ELR (cell line): ENCODE results near the gene MESD.
"Not testable (repeated sequence)": the region's sequence is repeated elsewhere in the genome, so short reads cannot be mapped to it uniquely, and the experiment has no call there.

Experiments
- DNase-seq: peaks from one replicate; pipeline ENCODE4 v3.0.0-alpha.2; 2015; ENCODE audit warnings: low read depth

The MESD gene

GRCh38 chr15:80989081-80989517 is 520 bp downstream of the MESD start:
- no peak for DNase-seq

- DNase-seq = no peak
These were observed 1.3 kb downstream of the MESD start for GRCh38 chr15:80988148-80988796.

GRCh38 chr15:80986487-80986886 is 3.1 kb downstream of the MESD start:
- no peak for DNase-seq

DNA sequence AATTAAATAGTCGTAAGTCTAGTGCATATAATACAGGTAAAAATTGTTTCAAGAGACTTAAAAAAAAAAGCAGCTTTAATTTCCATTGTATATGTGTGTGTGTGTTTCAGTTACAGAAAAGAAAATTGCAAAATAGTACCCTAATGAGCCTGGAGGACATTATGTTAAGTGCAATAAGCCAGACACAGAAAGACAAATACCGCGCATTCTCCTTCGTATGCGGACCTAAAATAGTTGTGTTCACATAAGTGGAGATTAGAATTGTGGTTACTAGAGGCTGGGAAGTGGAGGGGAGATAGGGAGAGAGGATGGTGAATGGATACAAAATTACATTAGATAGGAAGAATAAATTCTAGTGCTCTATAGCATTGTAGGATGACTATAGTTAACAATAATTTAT is 3.6 kb downstream of the MESD start:
- DNase-seq = no peak

GRCh38 chr15:80984856-80985255 is 4.8 kb downstream of the MESD start:
- DNase-seq = peak; percentile 50

- DNase-seq = no peak
These were observed 6.8 kb downstream of the MESD start for GRCh38 chr15:80982839-80983238.

DNA sequence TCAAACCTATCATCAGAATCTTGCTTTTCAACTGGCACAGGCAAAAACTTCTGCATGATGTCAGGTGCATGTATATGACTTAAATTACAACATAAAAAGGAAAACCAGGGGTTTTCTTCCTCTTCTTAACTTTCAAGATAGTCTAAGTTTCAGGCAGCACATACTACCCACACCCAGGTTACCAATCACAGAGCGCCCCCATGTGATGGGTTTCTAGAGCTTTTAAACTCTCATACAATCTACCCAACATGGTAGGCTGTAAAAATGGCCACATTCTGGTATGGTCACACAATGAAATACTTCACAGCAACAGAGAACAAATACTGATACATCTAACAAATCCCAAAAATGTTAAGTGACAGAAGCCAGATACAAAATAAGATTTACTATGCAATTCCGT is 7.4 kb downstream of the MESD start:
- DNase-seq = no peak

DNA sequence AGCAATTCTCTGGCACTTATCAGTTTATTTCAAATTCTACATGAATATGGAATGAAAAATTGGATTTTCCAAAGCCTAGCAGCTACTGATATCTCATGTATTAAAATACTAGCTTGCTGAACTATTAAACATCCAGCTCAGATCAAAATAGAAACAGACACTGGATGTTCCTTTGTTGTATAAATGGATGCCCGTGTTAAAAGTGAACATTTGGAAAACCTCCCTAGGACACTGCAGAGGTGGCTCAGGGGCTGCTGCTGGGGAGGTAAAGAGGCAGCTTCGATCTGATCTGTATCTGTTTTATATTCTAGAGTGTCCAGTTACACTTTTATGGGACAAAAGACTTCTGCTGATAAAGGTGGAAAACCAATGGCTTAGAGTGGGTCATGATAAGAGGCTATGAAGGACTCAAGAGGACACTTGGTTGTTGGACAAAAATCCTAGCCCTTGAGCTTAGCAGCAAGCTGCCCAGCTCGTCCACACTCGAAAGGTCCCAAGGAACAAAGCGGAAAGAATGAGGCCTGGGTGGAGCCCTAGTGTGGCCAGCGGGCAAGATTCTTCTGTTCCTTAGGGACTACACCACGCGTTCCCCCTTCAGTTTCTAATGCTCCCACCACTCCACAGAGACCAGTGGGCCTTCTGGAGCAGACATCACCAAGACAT is 9.9 kb downstream of the MESD start:
- no peak for DNase-seq

DNA sequence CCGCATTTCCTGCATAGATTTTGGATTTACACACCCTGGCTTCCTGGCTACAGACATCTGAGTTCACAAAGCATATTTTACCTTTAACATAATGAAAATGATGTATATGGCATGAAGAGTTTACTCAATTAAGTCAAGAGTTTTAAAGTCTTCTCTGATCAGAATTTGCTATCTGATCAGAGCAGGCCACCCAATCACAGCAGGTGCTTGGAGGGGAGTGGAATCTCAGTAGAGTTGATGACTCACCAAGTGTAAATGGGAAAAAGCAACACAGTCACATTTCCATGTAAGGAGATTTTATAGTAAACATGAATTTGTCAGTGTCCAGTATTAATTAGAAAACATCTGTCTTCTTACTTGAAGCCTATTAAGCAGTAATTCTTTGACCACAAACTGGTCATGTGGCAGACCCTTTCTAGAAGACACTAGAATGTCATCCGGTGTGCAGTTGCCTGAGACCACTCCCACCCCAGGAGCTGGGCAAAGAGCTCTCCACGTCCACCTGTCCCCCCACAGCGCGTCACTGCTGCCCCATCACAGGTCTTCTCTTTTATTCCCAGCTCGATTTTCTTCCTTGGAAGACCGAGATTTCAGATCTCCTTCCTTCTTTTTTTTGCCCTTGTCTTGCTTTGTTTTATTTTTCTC is 10.8 kb downstream of the MESD start:
- peak; percentile 58 for DNase-seq

DNA sequence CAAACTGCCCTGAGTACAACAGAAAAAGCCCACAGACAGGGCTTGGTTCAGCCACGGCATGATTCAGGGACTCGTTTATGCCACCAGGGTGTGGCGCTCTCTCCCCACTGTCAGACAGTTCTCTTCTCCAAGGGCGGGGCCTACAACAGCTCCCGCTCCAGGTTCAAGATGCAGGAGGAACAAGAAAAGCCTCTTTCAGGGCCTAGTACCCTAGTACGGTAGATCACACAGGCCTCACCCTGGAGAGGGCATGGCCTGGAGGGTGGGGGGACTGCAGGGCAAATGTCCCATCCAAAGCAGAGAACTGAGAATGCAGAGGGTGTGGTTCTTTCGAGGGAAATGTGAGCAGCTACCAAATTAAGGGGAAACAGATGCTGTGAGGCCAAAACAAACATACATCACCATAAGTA is 12.0 kb downstream of the MESD start:
- peak; percentile 58 for DNase-seq

DNA sequence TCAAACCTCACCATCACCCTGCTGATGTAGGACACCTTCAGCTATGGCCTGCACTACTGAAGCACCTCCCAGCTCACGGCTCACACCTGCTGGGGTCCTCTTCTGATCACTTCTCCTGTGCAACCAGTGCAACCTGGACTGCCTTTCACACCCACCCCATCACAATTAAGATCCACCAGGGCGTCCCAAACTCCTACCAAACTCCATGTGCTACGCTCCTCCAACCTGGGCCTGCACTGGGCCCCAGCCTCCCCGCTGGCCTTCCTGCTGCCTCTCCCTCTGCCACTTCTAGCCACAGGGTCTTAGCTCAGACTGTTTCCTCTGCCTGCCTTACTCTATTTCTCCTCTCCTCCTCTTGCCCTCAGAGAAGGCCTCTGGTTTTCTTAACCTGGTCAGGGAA is 12.8 kb downstream of the MESD start:
- no peak for DNase-seq

DNA sequence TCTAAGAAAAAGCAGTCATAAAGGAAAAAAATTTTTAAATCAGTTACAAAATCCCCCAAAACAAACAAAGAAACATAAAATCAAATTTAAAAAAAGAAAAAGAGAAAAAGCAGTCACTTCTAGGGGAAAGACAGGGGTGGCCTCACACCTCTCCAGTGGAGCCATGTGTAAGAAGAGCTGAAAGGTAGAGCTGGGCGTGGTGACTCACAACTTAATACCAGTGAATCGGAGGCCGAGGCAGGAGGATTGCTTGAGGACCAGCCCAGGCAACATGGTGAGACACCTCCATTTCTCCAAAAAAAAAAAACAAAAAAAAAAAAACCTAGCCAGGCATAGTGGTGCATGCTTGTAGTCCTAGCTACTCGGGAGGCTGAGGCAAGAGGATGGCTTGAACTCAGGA is 14.7 kb downstream of the MESD start:
- DNase-seq = peak; percentile 12

GRCh38 chr15:80972276-80972675 is 17.3 kb downstream of the MESD start:
- no peak for DNase-seq

DNA sequence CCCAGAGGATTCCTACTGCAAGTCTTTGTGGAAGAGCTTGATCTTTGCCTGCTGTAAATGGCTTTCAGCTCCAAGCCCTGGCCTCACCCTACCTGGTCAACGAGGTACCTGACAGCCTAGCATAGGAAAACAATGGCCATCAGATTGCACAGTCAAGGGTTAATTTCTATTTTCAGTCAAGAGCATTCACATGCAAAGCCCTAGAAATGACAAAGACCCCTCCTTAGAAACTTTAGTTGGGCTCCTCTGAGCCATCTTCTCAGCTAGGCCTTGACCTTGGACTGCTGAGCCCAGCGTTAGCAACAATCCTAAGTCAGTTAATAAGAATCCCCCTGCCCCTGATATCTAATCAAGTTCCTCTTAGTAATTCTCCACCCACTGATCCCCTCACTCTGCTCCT is 18.5 kb downstream of the MESD start:
- DNase-seq = no peak

- no peak for DNase-seq
These were observed 19.0 kb downstream of the MESD start for GRCh38 chr15:80970658-80971057.

GRCh38 chr15:80970018-80970657 is 19.5 kb downstream of the MESD start:
- peak; percentile 65 for DNase-seq

- no peak for DNase-seq
These were observed 20.3 kb downstream of the MESD start for GRCh38 chr15:80969316-80969715.

- no peak for DNase-seq
These were observed 21.6 kb downstream of the MESD start for GRCh38 chr15:80967991-80968510.

DNA sequence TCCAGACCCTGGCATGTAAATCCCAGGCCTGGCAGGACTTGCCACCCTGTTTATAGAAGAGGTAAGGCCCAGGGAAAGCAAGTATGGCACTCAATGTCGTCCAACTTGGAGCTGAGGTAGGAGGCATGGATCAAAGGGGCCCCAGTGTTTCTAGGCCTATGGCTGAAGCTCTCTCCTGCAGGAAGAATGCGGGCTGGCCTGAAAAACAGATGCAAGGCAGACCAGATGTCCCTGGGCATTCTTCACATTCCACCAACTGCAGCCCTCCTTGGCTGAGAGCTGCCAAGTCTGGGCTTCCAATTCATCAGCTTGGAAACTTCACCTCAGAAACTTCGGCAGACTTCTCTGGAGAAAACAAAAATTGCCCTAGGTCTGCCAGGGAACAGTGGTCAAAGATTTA is 22.2 kb downstream of the MESD start:
- DNase-seq = no peak

- no peak for DNase-seq
These were observed 23.0 kb downstream of the MESD start for GRCh38 chr15:80966431-80967197.

DNA sequence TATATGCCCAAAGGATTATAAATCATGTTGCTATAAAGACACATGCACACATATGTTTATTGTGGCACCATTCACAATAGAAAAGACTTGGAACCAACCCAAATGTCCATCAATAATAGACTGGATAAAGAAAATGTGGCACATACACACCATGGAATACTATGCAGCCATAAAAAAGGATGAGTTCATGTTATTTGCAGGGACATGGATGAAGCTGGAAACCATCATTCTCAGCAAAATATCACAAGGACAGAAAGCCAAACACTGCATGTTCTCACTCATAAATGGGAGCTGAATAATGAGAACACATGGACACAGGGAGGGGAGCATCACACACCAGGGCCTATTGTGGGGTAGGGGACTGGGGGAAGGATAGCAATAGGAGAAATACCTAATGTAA is 24.2 kb downstream of the MESD start:
- DNase-seq = not testable (repeated sequence)
